T-helper 9 cell (primary cell): ENCODE measurements around the gene RNF40.

Experiments used
- DNase-seq: peaks from one replicate; pipeline ENCODE4 v3.0.0-alpha.2; 2020
- total RNA-seq, 2 donors: gene quantifications; one replicate each; lab custom pipeline; 2026; lab: John Stamatoyannopoulos, UW

Gene RNF40
- 106 to 159 reads per million in 2 donors for total RNA-seq

DNA sequence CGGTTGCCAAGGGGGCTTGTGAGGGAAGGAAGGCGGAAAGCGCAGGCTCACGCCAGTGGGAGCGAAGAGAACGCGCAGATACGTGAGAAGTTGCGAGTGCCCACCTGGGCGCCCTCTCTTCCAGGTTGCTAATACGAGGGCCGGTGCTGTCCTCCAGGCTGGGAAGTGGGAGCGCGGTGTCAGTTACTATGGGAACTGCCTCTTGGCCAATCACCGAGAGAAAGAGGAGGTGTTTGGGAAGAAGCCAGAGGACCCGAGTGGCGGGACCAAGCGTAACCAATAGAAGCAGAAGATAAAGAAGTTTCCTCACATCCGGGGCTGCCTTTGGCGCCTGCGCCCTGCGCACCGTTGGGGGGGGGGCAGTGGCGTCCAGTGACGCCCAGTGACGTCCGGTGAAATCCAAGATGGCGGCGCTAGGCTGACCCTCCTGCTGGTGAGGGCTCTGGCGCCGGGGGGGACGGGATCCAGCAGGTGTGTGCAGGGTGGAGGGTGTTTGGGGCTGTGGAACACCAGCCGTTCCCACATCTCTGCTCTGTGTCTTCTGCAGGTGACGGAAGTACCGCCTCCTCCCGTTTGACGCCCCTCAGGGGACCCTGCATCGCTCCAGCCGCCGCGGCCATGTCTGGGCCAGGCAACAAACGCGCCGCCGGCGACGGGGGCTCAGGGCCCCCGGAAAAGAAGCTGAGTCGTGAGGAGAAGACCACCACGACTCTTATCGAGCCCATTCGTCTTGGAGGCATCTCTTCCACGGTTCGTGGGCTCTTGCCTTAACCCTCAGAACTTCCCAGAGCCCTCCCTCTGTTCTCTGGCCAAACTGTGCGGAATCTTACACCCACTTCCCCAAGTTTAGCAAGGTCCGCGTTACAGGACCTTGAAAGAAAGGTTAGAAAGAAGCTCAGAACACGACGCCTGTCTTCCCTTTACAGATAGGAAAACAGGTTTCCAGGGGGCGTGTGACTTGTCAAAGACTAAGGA, at the start of gene RNF40, which contains the start of gene CFAP119:
RNF40 (plus strand) TSS at position 395 of the 975 bp plus-strand sequence; CDS start at position 619, 224 bp downstream.
CFAP119 (minus strand) TSS at position 135 of the 975 bp plus-strand sequence. CDS start 314 bp downstream, outside the sequence.
- DNase-seq: peak; percentile 88

DNA sequence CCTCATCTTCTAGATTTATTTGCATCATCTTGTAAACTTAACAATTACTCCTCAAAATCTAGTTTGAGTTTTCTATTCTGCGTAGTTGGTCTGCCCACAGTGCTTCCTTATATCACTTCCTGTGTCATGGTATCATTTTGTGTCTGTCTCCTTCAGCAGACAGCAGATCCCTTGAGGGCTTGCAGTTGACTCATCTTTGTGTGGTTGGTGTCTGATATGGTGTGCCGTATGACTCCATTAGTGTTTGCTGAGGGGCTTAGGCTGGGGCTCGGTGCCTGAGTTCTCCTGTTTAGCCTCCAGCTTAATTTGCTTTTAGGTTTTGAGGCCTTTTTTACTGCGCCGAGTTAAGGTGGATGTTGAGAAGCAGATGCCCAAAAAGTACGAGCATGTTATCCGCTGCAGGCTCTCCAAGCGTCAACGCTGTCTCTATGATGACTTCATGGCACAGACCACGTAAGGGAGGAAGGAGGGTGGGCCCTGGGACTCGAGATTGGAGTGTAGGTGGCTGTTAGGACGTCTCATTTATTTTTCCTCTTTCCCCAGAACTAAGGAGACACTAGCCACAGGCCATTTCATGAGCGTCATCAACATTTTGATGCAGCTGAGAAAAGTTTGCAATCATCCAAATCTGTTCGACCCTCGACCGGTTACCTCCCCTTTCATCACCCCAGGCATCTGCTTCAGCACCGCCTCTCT, 46.2 kb upstream of the RNF40 start:
- peak; percentile 12 for DNase-seq

DNA sequence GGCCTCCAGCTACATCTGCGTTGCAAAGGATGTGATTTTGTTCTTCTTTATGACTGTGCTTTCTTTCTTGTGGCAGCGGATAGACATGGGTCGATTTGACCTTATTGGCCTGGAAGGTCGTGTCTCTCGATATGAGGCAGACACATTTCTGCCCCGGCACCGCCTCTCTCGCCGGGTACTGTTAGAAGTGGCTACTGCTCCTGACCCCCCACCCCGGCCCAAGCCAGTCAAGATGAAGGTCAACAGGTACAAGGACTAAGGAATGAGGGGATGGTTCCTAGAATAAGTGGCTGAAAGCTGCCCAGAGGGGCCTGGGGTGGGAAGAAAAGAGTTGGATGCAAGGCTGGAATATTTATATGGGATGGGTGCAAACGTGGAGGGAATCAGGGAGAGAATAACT, 42.0 kb upstream of the RNF40 start:
- DNase-seq: no peak

DNA sequence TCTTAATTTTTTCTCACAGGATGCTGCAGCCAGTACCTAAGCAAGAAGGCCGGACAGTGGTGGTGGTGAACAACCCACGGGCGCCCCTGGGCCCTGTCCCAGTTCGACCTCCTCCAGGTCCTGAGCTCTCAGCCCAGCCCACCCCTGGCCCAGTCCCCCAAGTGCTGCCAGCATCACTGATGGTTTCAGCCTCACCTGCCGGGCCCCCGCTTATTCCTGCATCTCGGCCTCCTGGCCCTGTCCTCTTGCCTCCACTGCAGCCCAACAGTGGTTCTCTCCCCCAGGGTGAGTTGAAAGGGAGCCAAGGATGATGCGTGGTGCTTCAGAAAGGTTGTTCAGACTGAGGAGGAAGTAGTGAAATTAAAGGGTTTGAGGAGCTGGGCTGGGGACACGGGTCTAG, 41.4 kb upstream of the RNF40 start:
- no peak for DNase-seq

DNA sequence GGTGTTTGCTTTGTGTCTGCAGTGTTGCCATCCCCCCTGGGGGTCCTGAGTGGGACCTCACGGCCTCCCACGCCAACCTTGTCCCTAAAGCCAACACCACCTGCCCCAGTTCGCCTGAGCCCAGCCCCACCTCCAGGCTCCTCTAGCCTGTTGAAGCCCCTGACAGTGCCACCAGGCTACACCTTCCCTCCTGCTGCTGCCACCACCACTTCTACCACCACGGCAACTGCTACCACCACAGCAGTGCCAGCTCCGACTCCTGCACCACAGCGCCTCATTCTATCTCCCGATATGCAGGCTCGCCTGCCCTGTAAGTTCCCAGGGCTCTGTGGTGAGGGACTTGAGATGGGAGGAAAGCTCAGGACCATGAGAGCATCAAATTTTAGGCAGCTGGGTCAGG, 41.0 kb upstream of the RNF40 start:
- DNase-seq: no peak

DNA sequence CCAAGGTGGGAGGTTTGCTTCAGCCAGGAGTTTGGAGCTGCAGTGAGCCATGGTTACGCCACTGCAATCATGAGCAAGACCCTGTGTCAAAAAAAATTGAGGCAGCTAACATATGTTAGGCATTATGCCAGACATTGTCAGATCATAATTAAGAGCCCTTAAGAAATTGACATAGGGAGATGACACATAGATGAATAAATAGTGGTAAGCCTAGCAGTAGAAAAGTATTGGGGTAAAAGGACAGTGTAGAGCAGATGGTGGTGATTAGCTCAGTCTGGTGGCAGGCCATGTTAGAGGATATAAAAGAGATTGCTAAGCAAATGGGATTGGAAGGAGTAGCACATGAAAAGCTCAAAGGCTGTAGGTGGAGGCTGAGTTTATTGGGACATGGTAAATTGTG, 40.5 kb upstream of the RNF40 start:
- no peak for DNase-seq

DNA sequence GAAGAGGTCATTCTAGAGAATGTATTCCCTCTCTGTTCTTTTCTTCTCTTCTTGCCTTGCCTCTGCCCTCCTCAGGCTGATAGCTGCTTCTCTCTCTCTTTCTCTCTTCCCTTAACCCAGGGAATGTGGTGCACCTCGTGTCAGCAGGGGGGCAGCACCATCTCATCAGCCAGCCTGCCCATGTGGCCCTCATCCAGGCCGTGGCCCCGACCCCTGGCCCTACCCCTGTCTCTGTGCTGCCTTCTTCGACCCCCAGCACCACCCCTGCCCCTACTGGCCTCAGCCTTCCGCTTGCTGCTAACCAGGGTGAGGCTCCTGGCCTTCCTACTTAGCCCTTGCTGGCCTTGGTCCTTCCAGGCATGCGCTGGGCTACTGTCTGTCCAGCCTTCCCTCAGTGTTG, 39.7 kb upstream of the RNF40 start:
- no peak for DNase-seq

DNA sequence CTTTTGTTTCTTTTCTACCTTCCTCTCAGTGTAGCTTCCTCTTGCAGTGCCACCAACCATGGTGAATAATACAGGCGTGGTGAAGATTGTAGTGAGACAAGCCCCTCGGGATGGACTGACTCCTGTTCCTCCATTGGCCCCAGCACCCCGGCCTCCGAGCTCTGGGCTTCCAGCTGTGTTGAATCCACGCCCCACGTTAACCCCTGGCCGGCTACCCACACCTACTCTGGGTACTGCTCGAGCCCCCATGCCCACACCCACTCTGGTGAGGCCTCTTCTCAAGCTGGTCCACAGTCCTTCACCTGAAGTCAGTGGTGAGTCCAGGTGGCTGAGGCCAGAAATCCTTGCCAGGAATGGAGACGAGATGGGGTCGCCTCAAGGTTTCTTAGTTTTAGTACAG, 39.2 kb upstream of the RNF40 start:
- no peak for DNase-seq

DNA sequence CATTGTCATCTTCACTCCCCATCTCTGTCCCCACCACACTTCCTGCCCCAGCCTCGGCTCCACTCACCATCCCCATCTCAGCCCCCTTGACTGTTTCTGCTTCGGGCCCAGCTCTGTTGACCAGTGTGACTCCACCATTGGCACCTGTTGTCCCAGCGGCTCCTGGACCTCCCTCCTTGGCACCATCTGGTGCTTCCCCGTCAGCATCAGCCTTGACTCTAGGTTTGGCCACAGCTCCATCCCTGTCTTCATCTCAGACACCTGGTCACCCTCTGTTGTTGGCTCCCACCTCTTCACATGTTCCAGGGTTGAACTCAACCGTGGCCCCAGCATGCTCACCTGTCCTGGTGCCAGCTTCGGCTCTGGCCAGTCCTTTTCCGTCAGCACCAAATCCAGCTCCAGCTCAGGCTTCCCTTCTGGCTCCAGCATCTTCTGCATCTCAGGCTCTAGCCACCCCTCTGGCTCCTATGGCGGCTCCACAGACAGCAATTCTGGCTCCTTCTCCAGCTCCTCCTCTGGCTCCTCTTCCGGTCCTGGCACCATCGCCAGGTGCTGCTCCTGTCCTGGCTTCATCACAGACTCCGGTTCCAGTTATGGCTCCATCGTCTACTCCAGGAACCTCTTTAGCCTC, 38.3 kb upstream of the RNF40 start:
- DNase-seq: no peak

DNA sequence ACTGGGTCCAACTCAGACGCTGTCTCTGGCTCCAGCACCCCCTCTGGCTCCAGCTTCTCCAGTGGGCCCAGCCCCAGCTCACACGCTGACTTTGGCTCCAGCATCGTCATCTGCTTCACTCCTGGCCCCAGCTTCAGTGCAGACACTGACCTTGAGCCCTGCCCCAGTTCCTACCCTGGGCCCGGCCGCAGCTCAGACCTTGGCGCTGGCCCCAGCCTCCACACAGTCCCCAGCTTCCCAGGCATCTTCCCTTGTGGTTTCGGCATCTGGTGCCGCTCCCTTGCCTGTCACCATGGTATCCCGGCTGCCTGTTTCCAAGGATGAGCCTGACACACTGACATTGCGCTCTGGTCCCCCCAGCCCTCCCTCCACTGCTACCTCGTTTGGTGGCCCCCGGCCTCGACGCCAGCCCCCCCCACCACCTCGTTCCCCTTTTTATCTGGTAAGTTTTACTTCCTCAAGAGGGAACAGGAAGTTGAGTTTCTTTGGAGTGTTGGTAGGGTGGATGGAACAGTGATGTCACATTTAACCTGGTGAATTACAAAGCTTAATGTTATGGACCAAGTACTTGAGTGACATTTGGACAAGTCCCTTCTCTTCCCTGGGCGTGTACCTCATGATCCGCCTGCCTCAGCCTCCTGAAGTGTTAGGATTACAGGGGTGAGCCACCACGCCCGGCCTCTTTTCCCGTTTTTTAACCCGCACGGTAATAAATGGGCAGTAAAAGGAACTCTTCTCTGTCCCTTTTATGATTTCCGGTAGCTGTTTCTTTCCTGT, 37.3 kb upstream of the RNF40 start:
- DNase-seq: no peak

DNA sequence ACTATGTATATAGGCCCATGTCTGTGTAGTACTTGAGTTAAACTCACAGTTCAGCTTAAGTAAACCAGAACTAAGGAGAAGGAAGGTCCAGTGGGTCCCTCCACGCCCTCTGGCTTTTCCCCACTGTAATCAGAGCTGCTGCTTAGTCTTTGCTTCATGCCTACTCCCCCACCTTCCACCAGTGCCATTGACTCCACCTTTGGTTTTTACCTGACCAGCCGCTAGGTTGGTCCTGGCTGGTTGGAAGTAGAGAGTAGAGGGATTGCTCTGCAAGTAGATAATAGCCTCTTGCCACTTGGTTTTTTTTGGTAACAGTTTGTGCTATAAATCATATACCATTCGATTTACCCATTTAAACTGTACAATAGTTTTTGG, 36.7 kb upstream of the RNF40 start:
- DNase-seq: no peak

DNA sequence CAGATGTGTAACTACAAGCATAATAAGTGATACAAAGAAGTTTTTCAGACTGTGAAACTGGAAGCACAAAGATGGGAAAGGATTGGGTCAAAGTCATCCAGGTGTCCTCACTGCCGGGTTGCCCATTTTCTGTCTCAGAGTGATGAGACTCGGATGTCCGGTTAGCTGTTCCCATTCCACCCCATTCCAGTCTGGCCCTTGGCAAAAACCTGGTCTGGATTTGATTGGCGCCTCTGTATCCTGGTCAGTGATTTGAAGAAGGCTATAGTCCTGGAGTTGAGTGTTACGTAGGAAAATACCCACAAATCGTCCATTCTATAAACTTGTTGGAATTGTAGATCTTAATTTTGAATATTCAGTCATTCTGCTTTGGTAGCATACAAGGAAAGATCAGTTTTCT, 33.8 kb upstream of the RNF40 start:
- DNase-seq: no peak

DNA sequence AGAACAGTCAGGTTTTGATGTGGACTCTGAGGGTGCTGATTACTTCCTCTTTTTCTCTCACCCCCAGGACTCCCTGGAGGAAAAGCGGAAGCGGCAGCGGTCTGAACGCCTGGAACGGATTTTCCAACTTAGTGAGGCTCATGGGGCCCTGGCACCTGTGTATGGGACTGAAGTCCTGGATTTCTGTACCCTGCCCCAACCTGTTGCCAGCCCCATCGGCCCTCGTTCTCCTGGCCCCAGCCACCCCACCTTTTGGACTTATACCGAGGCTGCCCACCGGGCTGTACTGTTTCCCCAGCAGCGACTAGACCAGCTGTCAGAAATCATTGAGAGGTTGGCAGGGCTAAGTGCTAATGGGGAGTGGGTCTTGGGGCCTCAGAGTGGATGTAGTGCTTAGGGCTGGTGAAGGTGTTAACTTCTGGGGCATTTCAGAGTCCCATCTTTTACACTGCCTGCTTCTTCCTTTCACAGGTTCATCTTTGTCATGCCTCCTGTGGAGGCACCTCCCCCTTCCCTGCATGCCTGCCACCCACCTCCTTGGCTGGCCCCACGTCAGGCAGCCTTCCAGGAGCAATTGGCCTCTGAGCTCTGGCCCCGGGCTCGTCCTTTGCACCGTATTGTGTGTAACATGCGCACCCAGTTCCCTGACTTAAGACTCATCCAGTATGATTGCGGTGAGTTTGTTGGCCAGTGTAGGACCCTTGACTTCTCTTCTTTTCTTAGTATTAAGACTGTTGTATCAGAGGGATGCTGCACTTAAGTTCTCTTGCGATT, 33.0 kb upstream of the RNF40 start:
- no peak for DNase-seq

DNA sequence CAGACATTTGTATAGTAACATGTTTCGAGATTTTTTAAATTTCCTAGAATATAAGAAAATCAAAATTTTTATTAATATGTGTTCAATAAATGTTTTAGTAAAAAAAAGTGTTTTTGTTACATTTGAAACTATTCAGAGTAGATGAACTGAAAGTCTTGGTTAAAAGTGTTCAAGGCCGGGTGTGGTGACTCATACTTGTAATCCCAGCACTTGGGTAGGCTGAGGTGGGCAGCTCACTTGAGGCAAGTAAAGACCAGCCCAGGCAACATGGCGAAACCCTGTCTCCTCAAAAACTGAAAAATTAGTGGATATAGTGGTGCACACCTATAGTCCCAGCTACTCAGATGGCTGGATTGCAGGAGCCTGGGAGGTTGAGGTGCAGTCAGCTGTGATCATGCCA, 30.7 kb upstream of the RNF40 start:
- DNase-seq: no peak

DNA sequence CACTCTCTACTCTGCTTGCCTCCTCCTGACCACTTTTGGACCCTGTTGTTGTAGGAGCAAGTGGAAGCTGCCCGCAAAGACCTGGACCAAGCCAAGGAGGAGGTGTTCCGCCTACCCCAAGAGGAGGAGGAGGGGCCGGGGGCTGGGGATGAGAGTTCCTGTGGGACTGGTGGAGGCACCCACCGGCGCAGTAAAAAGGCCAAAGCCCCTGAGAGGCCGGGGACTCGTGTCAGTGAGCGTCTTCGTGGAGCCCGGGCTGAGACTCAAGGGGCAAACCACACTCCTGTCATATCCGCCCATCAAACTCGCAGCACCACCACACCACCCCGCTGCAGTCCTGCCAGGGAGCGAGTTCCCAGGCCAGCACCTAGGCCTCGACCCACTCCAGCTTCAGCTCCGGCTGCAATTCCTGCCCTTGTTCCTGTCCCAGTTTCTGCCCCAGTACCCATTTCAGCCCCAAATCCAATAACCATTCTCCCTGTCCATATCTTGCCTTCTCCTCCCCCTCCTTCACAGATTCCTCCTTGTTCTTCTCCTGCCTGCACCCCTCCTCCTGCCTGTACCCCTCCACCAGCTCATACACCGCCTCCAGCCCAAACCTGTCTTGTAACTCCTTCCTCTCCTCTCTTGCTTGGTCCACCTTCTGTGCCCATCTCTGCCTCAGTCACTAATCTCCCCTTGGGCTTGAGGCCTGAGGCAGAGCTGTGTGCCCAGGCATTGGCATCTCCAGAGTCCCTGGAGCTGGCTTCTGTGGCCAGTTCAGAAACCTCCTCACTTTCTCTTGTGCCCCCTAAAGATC, 24.9 kb upstream of the RNF40 start:
- DNase-seq: no peak

DNA sequence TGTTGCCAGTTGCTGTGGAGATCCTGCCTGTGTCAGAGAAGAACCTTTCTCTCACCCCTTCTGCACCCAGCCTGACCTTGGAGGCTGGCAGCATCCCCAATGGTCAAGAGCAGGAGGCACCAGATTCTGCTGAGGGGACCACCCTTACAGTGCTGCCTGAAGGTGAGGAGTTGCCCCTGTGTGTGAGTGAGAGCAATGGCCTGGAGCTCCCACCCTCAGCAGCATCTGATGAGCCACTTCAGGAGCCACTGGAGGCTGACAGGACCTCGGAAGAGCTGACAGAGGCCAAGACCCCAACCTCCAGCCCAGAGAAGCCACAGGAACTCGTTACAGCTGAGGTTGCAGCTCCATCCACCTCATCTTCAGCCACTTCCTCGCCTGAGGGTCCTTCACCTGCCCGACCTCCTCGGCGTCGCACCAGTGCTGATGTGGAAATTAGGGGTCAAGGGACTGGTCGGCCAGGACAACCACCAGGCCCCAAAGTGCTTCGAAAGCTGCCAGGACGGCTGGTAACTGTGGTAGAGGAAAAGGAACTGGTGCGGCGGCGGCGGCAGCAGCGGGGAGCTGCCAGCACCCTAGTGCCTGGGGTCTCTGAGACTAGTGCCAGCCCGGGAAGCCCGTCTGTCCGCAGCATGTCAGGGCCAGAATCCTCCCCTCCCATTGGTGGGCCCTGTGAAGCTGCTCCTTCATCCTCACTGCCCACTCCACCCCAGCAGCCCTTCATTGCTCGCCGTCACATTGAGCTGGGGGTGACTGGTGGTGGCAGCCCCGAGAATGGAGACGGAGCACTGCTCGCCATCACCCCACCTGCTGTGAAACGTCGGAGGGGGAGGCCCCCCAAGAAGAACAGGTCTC, 24.1 kb upstream of the RNF40 start:
- no peak for DNase-seq

DNA sequence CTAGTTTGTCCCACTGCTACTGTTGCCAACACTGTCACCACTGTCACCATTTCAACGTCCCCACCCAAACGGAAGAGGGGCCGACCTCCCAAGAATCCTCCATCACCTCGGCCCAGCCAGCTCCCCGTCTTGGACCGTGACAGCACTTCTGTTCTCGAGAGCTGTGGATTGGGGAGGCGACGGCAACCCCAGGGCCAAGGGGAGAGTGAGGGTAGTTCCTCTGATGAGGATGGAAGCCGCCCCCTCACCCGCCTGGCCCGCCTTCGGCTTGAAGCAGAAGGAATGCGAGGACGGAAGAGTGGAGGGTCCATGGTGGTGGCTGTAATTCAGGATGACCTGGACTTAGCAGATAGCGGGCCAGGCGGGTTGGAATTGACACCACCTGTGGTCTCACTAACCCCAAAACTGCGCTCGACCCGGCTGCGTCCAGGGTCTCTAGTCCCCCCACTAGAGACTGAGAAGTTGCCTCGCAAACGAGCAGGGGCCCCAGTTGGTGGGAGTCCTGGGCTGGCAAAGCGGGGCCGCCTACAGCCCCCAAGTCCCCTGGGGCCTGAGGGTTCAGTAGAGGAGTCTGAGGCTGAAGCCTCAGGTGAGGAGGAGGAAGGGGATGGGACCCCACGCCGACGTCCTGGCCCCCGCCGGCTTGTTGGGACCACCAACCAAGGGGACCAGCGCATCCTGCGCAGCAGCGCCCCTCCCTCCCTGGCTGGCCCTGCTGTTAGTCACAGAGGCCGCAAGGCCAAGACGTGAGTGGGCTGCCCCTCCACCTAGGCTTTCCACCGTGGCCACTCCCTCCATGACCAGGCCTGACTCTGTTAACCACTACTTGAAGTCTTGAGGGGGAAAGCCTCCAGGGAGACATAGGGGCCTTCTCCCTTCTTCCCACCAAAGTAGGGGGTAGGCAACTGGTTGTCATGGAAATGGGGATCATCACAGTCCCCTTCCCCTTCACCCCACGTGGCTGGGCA, 22.9 kb upstream of the RNF40 start:
- DNase-seq: no peak
